ENCODE measurements around the gene SEC16B.
"Not testable (repeated sequence)": the region's sequence is repeated elsewhere in the genome, so short reads cannot be mapped to it uniquely, and the experiment has no call there.

The SEC16B gene

GRCh38 chr1:178004926-178005391 lies 35.1 kb upstream of the SEC16B start:
- H3K9ac ChIP-seq (ENCODE audit: low read length in 5 of 5) = peak overlapping the region in 2 of 5 donors; percentile 10 to 41
- no peaks in the 10 kb centered on the region for H3K9me3 ChIP-seq (ENCODE audit: control insufficient read depth in 5 of 5, low read length in 5 of 5)
- peaks cover 7 to 11% (median 10%) of the 10 kb centered on the region in 5 donors for H3K36me3 ChIP-seq (ENCODE audit: control insufficient read depth in 5 of 5, insufficient read depth in 5 of 5, low read length in 5 of 5)
- no peak overlapping the region for H3K4me3 ChIP-seq (ENCODE audit: low read depth in 1 of 5, low read length in 5 of 5)
- peak overlapping the region; percentile 50 for H3K27ac ChIP-seq (ENCODE audit: low read depth, low read length)
- no peaks in the 10 kb centered on the region for H3K27me3 ChIP-seq (ENCODE audit: control insufficient read depth in 5 of 5, insufficient read depth in 4 of 5, low read length in 5 of 5)
- H3K4me1 ChIP-seq (ENCODE audit: control insufficient read depth in 5 of 5, insufficient read depth in 5 of 5, low read length in 5 of 5) = peaks cover 0 to 9% (median 0%) of the 10 kb centered on the region in 5 donors

- Histone ChIP-seq H3K36me3 (ENCODE audit: control insufficient read depth in 5 of 5, insufficient read depth in 5 of 5, low read length in 5 of 5) (peaks cover 0 to 4% (median 0%) of the 10 kb centered on the region in 5 donors), H3K9me3 (ENCODE audit: control insufficient read depth in 5 of 5, low read length in 5 of 5) (no peaks in the 10 kb centered on the region), H3K27me3 (ENCODE audit: control insufficient read depth in 5 of 5, insufficient read depth in 4 of 5, low read length in 5 of 5) (no peaks in the 10 kb centered on the region), H3K4me3 (ENCODE audit: low read depth in 1 of 5, low read length in 5 of 5) (no peak overlapping the region), H3K27ac (ENCODE audit: low read depth, low read length) (no peak overlapping the region), H3K4me1 (ENCODE audit: control insufficient read depth in 5 of 5, insufficient read depth in 5 of 5, low read length in 5 of 5) (no peaks in the 10 kb centered on the region), H3K9ac (ENCODE audit: low read length in 5 of 5) (no peak overlapping the region)
These were observed 29.1 kb upstream of the SEC16B start for GRCh38 chr1:177998696-177999631.

GRCh38 chr1:177996957-177997356 lies 27.1 kb upstream of the SEC16B start:
- H3K27ac ChIP-seq (ENCODE audit: low read depth, low read length) = no peak overlapping the region
- peaks cover 0 to 4% (median 3%) of the 10 kb centered on the region in 5 donors for H3K36me3 ChIP-seq (ENCODE audit: control insufficient read depth in 5 of 5, insufficient read depth in 5 of 5, low read length in 5 of 5)
- no peaks in the 10 kb centered on the region for H3K27me3 ChIP-seq (ENCODE audit: control insufficient read depth in 5 of 5, insufficient read depth in 4 of 5, low read length in 5 of 5)
- no peak overlapping the region for H3K4me3 ChIP-seq (ENCODE audit: low read depth in 1 of 5, low read length in 5 of 5)
- H3K9me3 ChIP-seq (ENCODE audit: control insufficient read depth in 5 of 5, low read length in 5 of 5) = no peaks in the 10 kb centered on the region
- H3K9ac ChIP-seq (ENCODE audit: low read length in 5 of 5) = no peak overlapping the region
- H3K4me1 ChIP-seq (ENCODE audit: control insufficient read depth in 5 of 5, insufficient read depth in 5 of 5, low read length in 5 of 5) = no peaks in the 10 kb centered on the region

- H3K9ac ChIP-seq (ENCODE audit: low read length in 5 of 5) = no peak overlapping the region
- H3K27me3 ChIP-seq (ENCODE audit: control insufficient read depth in 5 of 5, insufficient read depth in 4 of 5, low read length in 5 of 5) = no peaks in the 10 kb centered on the region
- H3K27ac ChIP-seq (ENCODE audit: low read depth, low read length) = no peak overlapping the region
- peaks cover 0 to 4% (median 3%) of the 10 kb centered on the region in 5 donors for H3K36me3 ChIP-seq (ENCODE audit: control insufficient read depth in 5 of 5, insufficient read depth in 5 of 5, low read length in 5 of 5)
- no peaks in the 10 kb centered on the region for H3K4me1 ChIP-seq (ENCODE audit: control insufficient read depth in 5 of 5, insufficient read depth in 5 of 5, low read length in 5 of 5)
- no peak overlapping the region for H3K4me3 ChIP-seq (ENCODE audit: low read depth in 1 of 5, low read length in 5 of 5)
- H3K9me3 ChIP-seq (ENCODE audit: control insufficient read depth in 5 of 5, low read length in 5 of 5) = no peaks in the 10 kb centered on the region
These were observed 25.5 kb upstream of the SEC16B start for GRCh38 chr1:177995369-177995768.

GRCh38 chr1:177986281-177986680 lies 16.4 kb upstream of the SEC16B start:
- not testable (repeated sequence) for H3K36me3 ChIP-seq (ENCODE audit: control insufficient read depth in 5 of 5, insufficient read depth in 5 of 5, low read length in 5 of 5); H3K27me3 ChIP-seq (ENCODE audit: control insufficient read depth in 5 of 5, insufficient read depth in 4 of 5, low read length in 5 of 5); H3K4me3 ChIP-seq (ENCODE audit: low read depth in 1 of 5, low read length in 5 of 5); H3K9ac ChIP-seq (ENCODE audit: low read length in 5 of 5); H3K27ac ChIP-seq (ENCODE audit: low read depth, low read length); H3K9me3 ChIP-seq (ENCODE audit: control insufficient read depth in 5 of 5, low read length in 5 of 5)
- H3K4me1 ChIP-seq (ENCODE audit: control insufficient read depth in 5 of 5, insufficient read depth in 5 of 5, low read length in 5 of 5) = peaks cover 6 to 19% (median 14%) of the 10 kb centered on the region in 5 donors

GRCh38 chr1:177984761-177985160 lies 14.9 kb upstream of the SEC16B start:
- Histone ChIP-seq H3K4me3 (ENCODE audit: low read depth in 1 of 5, low read length in 5 of 5) (no peak overlapping the region), H3K4me1 (ENCODE audit: control insufficient read depth in 5 of 5, insufficient read depth in 5 of 5, low read length in 5 of 5) (peaks cover 6 to 19% (median 14%) of the 10 kb centered on the region in 5 donors), H3K27me3 (ENCODE audit: control insufficient read depth in 5 of 5, insufficient read depth in 4 of 5, low read length in 5 of 5) (no peaks in the 10 kb centered on the region), H3K9me3 (ENCODE audit: control insufficient read depth in 5 of 5, low read length in 5 of 5) (no peaks in the 10 kb centered on the region), H3K36me3 (ENCODE audit: control insufficient read depth in 5 of 5, insufficient read depth in 5 of 5, low read length in 5 of 5) (no peaks in the 10 kb centered on the region), H3K27ac (ENCODE audit: low read depth, low read length) (no peak overlapping the region), H3K9ac (ENCODE audit: low read length in 5 of 5) (no peak overlapping the region)

GRCh38 chr1:177984136-177984525 lies 14.3 kb upstream of the SEC16B start:
- no peaks in the 10 kb centered on the region for H3K9me3 ChIP-seq (ENCODE audit: control insufficient read depth in 5 of 5, low read length in 5 of 5)
- H3K4me1 ChIP-seq (ENCODE audit: control insufficient read depth in 5 of 5, insufficient read depth in 5 of 5, low read length in 5 of 5) = peaks cover 6 to 19% (median 14%) of the 10 kb centered on the region in 5 donors
- H3K36me3 ChIP-seq (ENCODE audit: control insufficient read depth in 5 of 5, insufficient read depth in 5 of 5, low read length in 5 of 5) = no peaks in the 10 kb centered on the region
- peak overlapping the region in 1 of 5 donors; percentile 7 for H3K9ac ChIP-seq (ENCODE audit: low read length in 5 of 5)
- peak overlapping the region; percentile 73 for H3K27ac ChIP-seq (ENCODE audit: low read depth, low read length)
- peak overlapping the region; percentile 28 to 57 (median 33) for H3K4me3 ChIP-seq (ENCODE audit: low read depth in 1 of 5, low read length in 5 of 5)
- H3K27me3 ChIP-seq (ENCODE audit: control insufficient read depth in 5 of 5, insufficient read depth in 4 of 5, low read length in 5 of 5) = no peaks in the 10 kb centered on the region

GRCh38 chr1:177983482-177984135 lies 13.8 kb upstream of the SEC16B start:
- peak overlapping the region; percentile 28 to 57 (median 33) for H3K4me3 ChIP-seq (ENCODE audit: low read depth in 1 of 5, low read length in 5 of 5)
- no peaks in the 10 kb centered on the region for H3K36me3 ChIP-seq (ENCODE audit: control insufficient read depth in 5 of 5, insufficient read depth in 5 of 5, low read length in 5 of 5)
- peaks cover 6 to 19% (median 14%) of the 10 kb centered on the region in 5 donors for H3K4me1 ChIP-seq (ENCODE audit: control insufficient read depth in 5 of 5, insufficient read depth in 5 of 5, low read length in 5 of 5)
- H3K9me3 ChIP-seq (ENCODE audit: control insufficient read depth in 5 of 5, low read length in 5 of 5) = no peaks in the 10 kb centered on the region
- H3K9ac ChIP-seq (ENCODE audit: low read length in 5 of 5) = peak overlapping the region in 1 of 5 donors; percentile 7
- no peaks in the 10 kb centered on the region for H3K27me3 ChIP-seq (ENCODE audit: control insufficient read depth in 5 of 5, insufficient read depth in 4 of 5, low read length in 5 of 5)
- H3K27ac ChIP-seq (ENCODE audit: low read depth, low read length) = peak overlapping the region; percentile 73

- H3K27ac ChIP-seq (ENCODE audit: low read depth, low read length) = no peak overlapping the region
- peak overlapping the region in 2 of 5 donors; percentile 36 to 57 for H3K4me3 ChIP-seq (ENCODE audit: low read depth in 1 of 5, low read length in 5 of 5)
These were observed 13.2 kb upstream of the SEC16B start for GRCh38 chr1:177983077-177983476.

GRCh38 chr1:177981200-177981599 lies 11.3 kb upstream of the SEC16B start:
- Histone ChIP-seq H3K27me3 (ENCODE audit: control insufficient read depth in 5 of 5, insufficient read depth in 4 of 5, low read length in 5 of 5) (no peaks in the 10 kb centered on the region), H3K4me3 (ENCODE audit: low read depth in 1 of 5, low read length in 5 of 5) (no peak overlapping the region), H3K27ac (ENCODE audit: low read depth, low read length) (no peak overlapping the region), H3K9ac (ENCODE audit: low read length in 5 of 5) (no peak overlapping the region), H3K4me1 (ENCODE audit: control insufficient read depth in 5 of 5, insufficient read depth in 5 of 5, low read length in 5 of 5) (peaks cover 6 to 19% (median 14%) of the 10 kb centered on the region in 5 donors), H3K36me3 (ENCODE audit: control insufficient read depth in 5 of 5, insufficient read depth in 5 of 5, low read length in 5 of 5) (peaks cover 0 to 2% (median under 1%) of the 10 kb centered on the region in 5 donors), H3K9me3 (ENCODE audit: control insufficient read depth in 5 of 5, low read length in 5 of 5) (no peaks in the 10 kb centered on the region)

More at GRCh38 chr1:177983077-177983476, 13.2 kb upstream of the SEC16B start:
- Histone ChIP-seq H3K9ac (ENCODE audit: low read length in 5 of 5) (no peak overlapping the region), H3K9me3 (ENCODE audit: control insufficient read depth in 5 of 5, low read length in 5 of 5) (no peaks in the 10 kb centered on the region), H3K36me3 (ENCODE audit: control insufficient read depth in 5 of 5, insufficient read depth in 5 of 5, low read length in 5 of 5) (no peaks in the 10 kb centered on the region), H3K27me3 (ENCODE audit: control insufficient read depth in 5 of 5, insufficient read depth in 4 of 5, low read length in 5 of 5) (no peaks in the 10 kb centered on the region), H3K4me1 (ENCODE audit: control insufficient read depth in 5 of 5, insufficient read depth in 5 of 5, low read length in 5 of 5) (peaks cover 6 to 19% (median 14%) of the 10 kb centered on the region in 5 donors)
